HepG2 (cell line): Measurements from ENCODE around the gene GPR39. TPM values are rescaled to one million over a fixed set of nuclear protein-coding genes. Genes with fewer than 3 reads are reported as not detected.

Experiments used
- ATAC-seq: fragments of 200-7000 bp; cut with Tn5 transposase; 3 replicates; pipeline ENCODE4 v1.9.1; 2020; ENCODE audit warnings: mild to moderate bottlenecking, moderate library complexity
- BruUV-seq: library from RNA; stranded (reverse); fragments of 400-500 nt; replicated peaks from 2 replicates; lab custom pipeline; 2021; lab: Mats Ljungman, UMichigan
- CTCF ChIA-PET: fragments of 300-600 bp; formaldehyde crosslinking; extraction: SDS; loops from one replicate; lab custom pipeline; 2021; ENCODE audit warnings: low total read pairs, inconsistent platforms, low intra/inter-chr PET ratio; lab: Yijun Ruan, JAX
- POLR2A ChIA-PET: fragments of 350-600 bp; sonication (Branson Sonifier 250); formaldehyde crosslinking; loops from one replicate; lab custom pipeline; 2020; ENCODE audit warnings: antibody characterized with exemption, inconsistent platforms; lab: Yijun Ruan, JAX
- DNase-seq: peaks from one replicate; pipeline ENCODE4 v3.0.0-alpha.2; 2015; ENCODE audit warnings: low spot score
- FAIRE-seq: peaks from 3 replicates; lab custom pipeline; 2011; peaks lifted over from hg19 to GRCh38; lab: Jason Lieb, UNC
- H2AFZ ChIP-seq: one replicate; pipeline ENCODE4 v1.6.1; 2011; ENCODE audit warnings: low read length, inconsistent platforms
- H3K27ac ChIP-seq: fragments of 300-600 bp; 3 replicates; pipeline ENCODE4 v1.8.0; 2011; ENCODE audit warnings: mixed run types, mild to moderate bottlenecking, mixed read lengths, low read length, inconsistent platforms; ENCODE audit not compliant: insufficient read depth; ENCODE audit errors: extremely low read length
- H3K27me3 ChIP-seq, 2 experiments: fragments of 200-600 bp in 1 of 2; 2 replicates in 1 of 2; 3 replicates in 1 of 2; pipeline versions ENCODE4 v1.6.0 to v1.8.0; 2011; ENCODE audit warnings: low read length in 2 of 2, mild to moderate bottlenecking in 2 of 2, moderate library complexity in 2 of 2, inconsistent platforms in 1 of 2; ENCODE audit not compliant: insufficient read depth in 2 of 2, control insufficient read depth in 1 of 2
- H3K36me3 ChIP-seq, 2 experiments: fragments of 200-600 bp in 1 of 2; replicated peaks in 1 of 2; 2 replicates in 1 of 2; 3 replicates in 1 of 2; pipeline versions ENCODE4 v1.5.1 to v1.8.0; 2011; ENCODE audit warnings: low read length in 2 of 2, inconsistent platforms in 1 of 2; ENCODE audit not compliant: insufficient read depth in 2 of 2, control insufficient read depth in 1 of 2
- H3K4me1 ChIP-seq: 2 replicates; pipeline ENCODE4 v1.5.1; 2012; ENCODE audit warnings: low read length, inconsistent platforms; ENCODE audit not compliant: insufficient read depth
- H3K4me2 ChIP-seq: 2 replicates; pipeline ENCODE4 v1.6.0; 2011; ENCODE audit warnings: low read depth, low read length, inconsistent platforms
- H3K4me3 ChIP-seq, 3 experiments: fragments of 200-600 bp in 1 of 3; sonication (generic), shearing (Covaris generic) in 1 of 3; replicated peaks in 1 of 3; 2 replicates each; pipeline ENCODE4 v1.5.1; 2011 to 2016; ENCODE audit warnings: low read length in 3 of 3, inconsistent platforms in 2 of 3, low read depth in 2 of 3, mild to moderate bottlenecking in 2 of 3, control low read depth in 1 of 3, mixed read lengths in 1 of 3; ENCODE audit not compliant: insufficient read depth in 1 of 3
- H3K79me2 ChIP-seq: one replicate; pipeline ENCODE4 v1.6.1; 2011; ENCODE audit warnings: low read length, inconsistent platforms; ENCODE audit not compliant: insufficient read depth
- H3K9ac ChIP-seq: 2 replicates; pipeline ENCODE4 v1.6.0; 2011; ENCODE audit warnings: mild to moderate bottlenecking, low read depth, low read length, inconsistent platforms; ENCODE audit not compliant: insufficient read depth
- H3K9me3 ChIP-seq: 2 replicates; pipeline ENCODE4 v1.5.1; 2012; ENCODE audit warnings: mild to moderate bottlenecking, low read length
- H4K20me1 ChIP-seq: 2 replicates; pipeline ENCODE4 v1.6.0; 2011; ENCODE audit warnings: inconsistent platforms, mild to moderate bottlenecking, low read length, moderate library complexity; ENCODE audit not compliant: insufficient read depth
- AHR ChIP-seq: IDR thresholded peaks from 2 replicates; pipeline ENCODE4 v1.6.1; 2018; ENCODE audit warnings: missing genetic modification reagents, missing compliant biosample characterization
- ATF7-NPFF ChIP-seq: sonication (generic); formaldehyde crosslinking; IDR thresholded peaks from 2 replicates; pipeline ENCODE4 v1.8.1; 2023; ENCODE audit warnings: mild to moderate bottlenecking, low read depth, missing genetic modification reagents, moderate library complexity
- GZF1 ChIP-seq: sonication (generic); formaldehyde crosslinking; IDR thresholded peaks from 2 replicates; pipeline ENCODE4 v1.5.1; 2020; ENCODE audit warnings: mild to moderate bottlenecking, missing genetic modification reagents
- NCOA2 ChIP-seq: sonication (generic); formaldehyde crosslinking; IDR thresholded peaks from 2 replicates; pipeline ENCODE4 v1.8.0; 2022; ENCODE audit warnings: inconsistent platforms
- NFE2L1 ChIP-seq: sonication (generic); formaldehyde crosslinking; IDR thresholded peaks from 2 replicates; pipeline ENCODE4 v1.4.0; 2020; ENCODE audit warnings: missing genetic modification reagents, mild to moderate bottlenecking, borderline replicate concordance
- PAWR ChIP-seq: sonication (generic); formaldehyde crosslinking; IDR thresholded peaks from 2 replicates; pipeline ENCODE4 v1.4.0; 2020; ENCODE audit warnings: missing genetic modification reagents, mild to moderate bottlenecking, borderline replicate concordance
- ZNF224 ChIP-seq: sonication (generic); formaldehyde crosslinking; IDR thresholded peaks from 2 replicates; pipeline ENCODE4 v1.5.0; 2020; ENCODE audit warnings: mild to moderate bottlenecking, missing genetic modification reagents
- ZNF24 ChIP-seq: fragments of 450-650 bp; IDR thresholded peaks from 2 replicates; pipeline ENCODE4 v1.6.1; 2017; ENCODE audit warnings: antibody characterized with exemption, mild to moderate bottlenecking
- ZNF292 ChIP-seq: sonication (generic); formaldehyde crosslinking; IDR thresholded peaks from 2 replicates; pipeline ENCODE4 v1.8.1; 2022; ENCODE audit warnings: mild to moderate bottlenecking, low read depth, missing genetic modification reagents, borderline replicate concordance
- ZNF33B ChIP-seq: sonication (generic); formaldehyde crosslinking; IDR thresholded peaks from 2 replicates; pipeline ENCODE4 v1.5.1; 2020; ENCODE audit warnings: mild to moderate bottlenecking, missing genetic modification reagents
- WGBS: methylation state at CpG from one replicate; pipeline ENCODE4 v1.1.6; 2017; ENCODE audit warnings: low lambda C conversion rate; 5-methylcytosine and 5-hydroxymethylcytosine counted together
- in situ Hi-C: cut with HindIII; loops from 2 replicates; pipeline ENCODE4 v1.10.0; 2017; ENCODE audit warnings: low pct_unique_long_range_greater_than_20kb; ENCODE audit not compliant: extremely low pct_ligation_motif_present
- intact Hi-C: fragments of 100-400 bp; cut with micrococcal nuclease; formaldehyde crosslinking; loops from one replicate; pipeline ENCODE4 v1.10.0; 2022; ENCODE audit not compliant: unreplicated experiment
- polyA plus RNA-seq, 8 experiments: library from polyadenylated mRNA; depleted of rRNA in 3 of 8; stranded (reverse) in 7 of 8; unstranded in 1 of 8; fragments of >200 nt; fragmentation: Illumina TruSeq in 4 of 8; extraction: Trizol in 4 of 8; gene quantifications; 2 replicates each; pipeline versions ENCODE4 v1.2.1 to v1.2.3, GENCODE V29; 2011 to 2016; ENCODE audit warnings: low read depth in 4 of 8, missing spikeins in 1 of 8, mixed read lengths in 1 of 8; ENCODE audit not compliant: insufficient read depth in 1 of 8
- total RNA-seq, 5 experiments: library from RNA; depleted of rRNA; stranded (reverse); fragments of >200 nt; fragmentation: Illumina TruSeq; extraction: Trizol; gene quantifications; 2 replicates each; pipeline ENCODE4 v1.2.3, GENCODE V29; 2016; ENCODE audit warnings: low read depth in 1 of 5
- TF ChIP-seq, protein P1 (sequence below): sonication (generic); formaldehyde crosslinking; IDR thresholded peaks from 2 replicates; pipeline ENCODE4 v1.5.1; 2020; ENCODE audit warnings: mild to moderate bottlenecking, missing genetic modification reagents, borderline replicate concordance
- TF ChIP-seq, protein P2 (sequence below): sonication (generic); formaldehyde crosslinking; IDR thresholded peaks from 2 replicates; pipeline ENCODE4 v1.5.1; 2020; ENCODE audit warnings: mild to moderate bottlenecking, moderate library complexity, missing genetic modification reagents

GPR39 gene
- total and polyA plus RNA-seq, 2 of the 13 experiments (the other 11 are each of a cell fraction or from before 2014, with no cell fraction given) = 0.16 to 0.62 TPM

DNA sequence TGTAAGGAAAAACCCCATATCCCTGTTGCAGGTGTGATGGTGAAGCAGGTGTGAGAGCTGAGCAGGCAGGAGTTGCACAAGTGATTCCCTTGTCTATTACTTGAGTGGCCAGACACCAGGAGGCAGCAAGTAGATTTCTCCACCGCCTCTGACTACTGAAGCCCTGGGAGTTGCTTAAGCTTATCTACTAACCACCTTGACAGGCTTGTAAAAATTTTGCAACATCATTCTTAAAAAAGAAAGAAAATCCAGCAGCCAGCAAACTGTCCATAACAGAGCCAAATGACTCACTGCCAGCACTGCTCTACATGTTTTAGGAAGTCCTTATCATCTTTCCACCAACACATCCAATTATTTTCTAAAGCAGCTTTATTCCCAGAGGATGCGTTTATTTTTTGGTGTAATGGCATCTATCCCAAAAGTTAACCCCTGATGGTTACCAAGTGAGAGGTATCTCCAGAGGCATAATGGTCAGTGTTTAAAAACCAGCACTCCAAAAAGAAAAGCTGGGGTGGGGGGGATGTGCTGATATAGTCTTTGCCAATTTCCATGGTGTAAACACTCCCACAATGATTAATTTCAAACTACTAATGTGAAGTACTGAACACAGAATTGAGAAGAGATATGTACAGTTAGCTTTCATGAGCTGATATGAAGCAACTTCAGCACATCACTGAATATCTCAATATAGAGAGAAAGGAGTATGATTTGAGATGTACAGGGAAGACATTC is 16.3 kb upstream of the GPR39 start:
- no peak overlapping the region for H2AFZ ChIP-seq
- TF ChIP-seq ZNF224 (CRISPR knock-in tag) (no peak), NCOA2 (CRISPR knock-in tag) (no peak), NFE2L1 (CRISPR knock-in tag) (no peak)
- H3K36me3 ChIP-seq = no peaks in the 10 kb centered on the region
- H3K4me1 ChIP-seq = no peaks in the 10 kb centered on the region
- no peaks in the 10 kb centered on the region for H3K9me3 ChIP-seq
- WGBS = 39% methylated on average over 2 of the region's 2 CpGs
- H3K9ac ChIP-seq = no peak overlapping the region
- H3K79me2 ChIP-seq = no peaks in the 10 kb centered on the region
- BruUV-seq = no TSS peak
- in situ Hi-C loops = no loop called here
- no peak overlapping the region for H3K4me2 ChIP-seq
- FAIRE-seq (no peak), ATAC-seq (no peak), DNase-seq (no peak)
- no peak overlapping the region for H3K4me3 ChIP-seq
- H3K27ac ChIP-seq = no peak overlapping the region
- CTCF ChIA-PET = no interaction called here
- POLR2A ChIA-PET = no interaction called here
- intact Hi-C loops = no loop called here
- H4K20me1 ChIP-seq = no peaks in the 10 kb centered on the region
- no peaks in the 10 kb centered on the region for H3K27me3 ChIP-seq

DNA sequence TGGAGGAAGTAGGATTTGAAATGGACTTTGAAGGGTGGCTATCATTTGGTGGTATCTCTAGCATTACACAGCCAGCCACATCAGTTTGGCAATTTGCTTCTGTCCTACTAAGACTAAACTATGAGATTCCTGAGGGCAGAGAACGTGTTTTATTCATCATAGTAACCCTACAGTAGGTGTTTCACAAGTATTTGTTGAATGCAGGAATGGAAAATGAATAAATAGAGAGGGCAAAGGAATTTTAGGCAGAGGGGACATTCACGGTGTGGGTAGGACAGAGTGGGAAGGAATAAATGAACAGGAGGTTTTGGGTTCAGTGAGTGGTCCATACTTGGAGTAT is 15.7 kb upstream of the GPR39 start:
- DNase-seq (no peak), FAIRE-seq (no peak), ATAC-seq (no peak)
- no peaks in the 10 kb centered on the region for H3K9me3 ChIP-seq
- no peak overlapping the region for H3K4me3 ChIP-seq
- no peaks in the 10 kb centered on the region for H3K4me1 ChIP-seq
- no peaks in the 10 kb centered on the region for H3K79me2 ChIP-seq
- no peaks in the 10 kb centered on the region for H4K20me1 ChIP-seq
- H3K36me3 ChIP-seq = no peaks in the 10 kb centered on the region
- H3K27ac ChIP-seq = no peak overlapping the region
- intact Hi-C loops (no loop called here), in situ Hi-C loops (no loop called here)
- no TSS peak for BruUV-seq
- H3K9ac ChIP-seq = no peak overlapping the region
- H2AFZ ChIP-seq = no peak overlapping the region
- POLR2A ChIA-PET = no interaction called here
- WGBS = 1% methylated on average over 2 of the region's 2 CpGs
- H3K4me2 ChIP-seq = no peak overlapping the region
- CTCF ChIA-PET = no interaction called here
- no peaks in the 10 kb centered on the region for H3K27me3 ChIP-seq
- TF ChIP-seq, protein P1, sequence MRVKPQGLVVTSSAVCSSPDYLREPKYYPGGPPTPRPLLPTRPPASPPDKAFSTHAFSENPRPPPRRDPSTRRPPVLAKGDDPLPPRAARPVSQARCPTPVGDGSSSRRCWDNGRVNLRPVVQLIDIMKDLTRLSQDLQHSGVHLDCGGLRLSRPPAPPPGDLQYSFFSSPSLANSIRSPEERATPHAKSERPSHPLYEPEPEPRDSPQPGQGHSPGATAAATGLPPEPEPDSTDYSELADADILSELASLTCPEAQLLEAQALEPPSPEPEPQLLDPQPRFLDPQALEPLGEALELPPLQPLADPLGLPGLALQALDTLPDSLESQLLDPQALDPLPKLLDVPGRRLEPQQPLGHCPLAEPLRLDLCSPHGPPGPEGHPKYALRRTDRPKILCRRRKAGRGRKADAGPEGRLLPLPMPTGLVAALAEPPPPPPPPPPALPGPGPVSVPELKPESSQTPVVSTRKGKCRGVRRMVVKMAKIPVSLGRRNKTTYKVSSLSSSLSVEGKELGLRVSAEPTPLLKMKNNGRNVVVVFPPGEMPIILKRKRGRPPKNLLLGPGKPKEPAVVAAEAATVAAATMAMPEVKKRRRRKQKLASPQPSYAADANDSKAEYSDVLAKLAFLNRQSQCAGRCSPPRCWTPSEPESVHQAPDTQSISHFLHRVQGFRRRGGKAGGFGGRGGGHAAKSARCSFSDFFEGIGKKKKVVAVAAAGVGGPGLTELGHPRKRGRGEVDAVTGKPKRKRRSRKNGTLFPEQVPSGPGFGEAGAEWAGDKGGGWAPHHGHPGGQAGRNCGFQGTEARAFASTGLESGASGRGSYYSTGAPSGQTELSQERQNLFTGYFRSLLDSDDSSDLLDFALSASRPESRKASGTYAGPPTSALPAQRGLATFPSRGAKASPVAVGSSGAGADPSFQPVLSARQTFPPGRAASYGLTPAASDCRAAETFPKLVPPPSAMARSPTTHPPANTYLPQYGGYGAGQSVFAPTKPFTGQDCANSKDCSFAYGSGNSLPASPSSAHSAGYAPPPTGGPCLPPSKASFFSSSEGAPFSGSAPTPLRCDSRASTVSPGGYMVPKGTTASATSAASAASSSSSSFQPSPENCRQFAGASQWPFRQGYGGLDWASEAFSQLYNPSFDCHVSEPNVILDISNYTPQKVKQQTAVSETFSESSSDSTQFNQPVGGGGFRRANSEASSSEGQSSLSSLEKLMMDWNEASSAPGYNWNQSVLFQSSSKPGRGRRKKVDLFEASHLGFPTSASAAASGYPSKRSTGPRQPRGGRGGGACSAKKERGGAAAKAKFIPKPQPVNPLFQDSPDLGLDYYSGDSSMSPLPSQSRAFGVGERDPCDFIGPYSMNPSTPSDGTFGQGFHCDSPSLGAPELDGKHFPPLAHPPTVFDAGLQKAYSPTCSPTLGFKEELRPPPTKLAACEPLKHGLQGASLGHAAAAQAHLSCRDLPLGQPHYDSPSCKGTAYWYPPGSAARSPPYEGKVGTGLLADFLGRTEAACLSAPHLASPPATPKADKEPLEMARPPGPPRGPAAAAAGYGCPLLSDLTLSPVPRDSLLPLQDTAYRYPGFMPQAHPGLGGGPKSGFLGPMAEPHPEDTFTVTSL (CRISPR knock-in tag) = no peak
- TF ChIP-seq AHR (CRISPR knock-in tag) (no peak), PAWR (CRISPR knock-in tag) (no peak), ZNF33B (no peak), GZF1 (CRISPR knock-in tag) (no peak), ZNF292 (CRISPR knock-in tag) (no peak), ZNF24 (no peak), ATF7-NPFF (no peak)
- TF ChIP-seq, protein P2, sequence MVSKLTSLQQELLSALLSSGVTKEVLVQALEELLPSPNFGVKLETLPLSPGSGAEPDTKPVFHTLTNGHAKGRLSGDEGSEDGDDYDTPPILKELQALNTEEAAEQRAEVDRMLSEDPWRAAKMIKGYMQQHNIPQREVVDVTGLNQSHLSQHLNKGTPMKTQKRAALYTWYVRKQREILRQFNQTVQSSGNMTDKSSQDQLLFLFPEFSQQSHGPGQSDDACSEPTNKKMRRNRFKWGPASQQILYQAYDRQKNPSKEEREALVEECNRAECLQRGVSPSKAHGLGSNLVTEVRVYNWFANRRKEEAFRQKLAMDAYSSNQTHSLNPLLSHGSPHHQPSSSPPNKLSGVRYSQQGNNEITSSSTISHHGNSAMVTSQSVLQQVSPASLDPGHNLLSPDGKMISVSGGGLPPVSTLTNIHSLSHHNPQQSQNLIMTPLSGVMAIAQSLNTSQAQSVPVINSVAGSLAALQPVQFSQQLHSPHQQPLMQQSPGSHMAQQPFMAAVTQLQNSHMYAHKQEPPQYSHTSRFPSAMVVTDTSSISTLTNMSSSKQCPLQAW (CRISPR knock-in tag) = no peak
